KMS-11 (cell line): ENCODE measurements around the gene ARSD.
"Not testable (repeated sequence)": the region's sequence is repeated elsewhere in the genome, so short reads cannot be mapped to it uniquely, and the experiment has no call there.

ENCODE experiments used
- H2AFZ ChIP-seq: fragments of 200-600 bp; sonication (generic); 2 replicates; pipeline ENCODE4 v1.6.1; 2016; ENCODE audit warnings: antibody characterized with exemption, mixed run types, low read depth
- H3K27ac ChIP-seq: fragments of 200-600 bp; sonication (generic); 2 replicates; pipeline ENCODE4 v1.6.1; 2016; ENCODE audit warnings: mild to moderate bottlenecking, mixed run types
- H3K27me3 ChIP-seq: fragments of 200-600 bp; sonication (generic); 2 replicates; pipeline ENCODE4 v1.6.1; 2017; ENCODE audit warnings: mild to moderate bottlenecking, low read depth, mixed run types, moderate library complexity; ENCODE audit not compliant: insufficient read depth
- H3K36me3 ChIP-seq: fragments of 200-600 bp; sonication (generic); 2 replicates; pipeline ENCODE4 v1.6.1; 2017; ENCODE audit warnings: mild to moderate bottlenecking, mixed run types; ENCODE audit not compliant: insufficient read depth
- H3K4me1 ChIP-seq: fragments of 200-600 bp; sonication (generic); 2 replicates; pipeline ENCODE4 v1.6.1; 2016; ENCODE audit warnings: mild to moderate bottlenecking, low read depth, mixed run types; ENCODE audit not compliant: poor library complexity, severe bottlenecking
- H3K4me2 ChIP-seq: fragments of 200-600 bp; sonication (generic); 2 replicates; pipeline ENCODE4 v1.7.0; 2016; ENCODE audit warnings: mild to moderate bottlenecking, mixed run types
- H3K4me3 ChIP-seq: fragments of 200-600 bp; sonication (generic); IDR thresholded peaks from 2 replicates; pipeline ENCODE4 v1.6.1; 2017; ENCODE audit warnings: low read depth, low read length, mixed read lengths; ENCODE audit not compliant: insufficient read depth
- H3K79me2 ChIP-seq: fragments of 200-600 bp; sonication (generic); 2 replicates; pipeline ENCODE4 v1.6.1; 2016; ENCODE audit warnings: low read depth, mixed run types; ENCODE audit not compliant: insufficient read depth
- H3K9ac ChIP-seq: fragments of 200-600 bp; sonication (generic); 2 replicates; pipeline ENCODE4 v1.6.1; 2016; ENCODE audit warnings: mild to moderate bottlenecking, mixed run types
- H4K20me1 ChIP-seq: fragments of 200-600 bp; sonication (generic); 2 replicates; pipeline ENCODE4 v1.6.1; 2016; ENCODE audit warnings: mild to moderate bottlenecking, mixed run types; ENCODE audit not compliant: insufficient read depth
- TF ChIP-seq, protein P1 (sequence below): fragments of 200-600 bp; sonication (generic); conservative IDR thresholded peaks from 2 replicates; pipeline ENCODE4 v1.6.1; 2017; ENCODE audit warnings: low read depth, mild to moderate bottlenecking, antibody characterized with exemption, low read length, moderate library complexity, mixed read lengths

ARSD gene, protein sequence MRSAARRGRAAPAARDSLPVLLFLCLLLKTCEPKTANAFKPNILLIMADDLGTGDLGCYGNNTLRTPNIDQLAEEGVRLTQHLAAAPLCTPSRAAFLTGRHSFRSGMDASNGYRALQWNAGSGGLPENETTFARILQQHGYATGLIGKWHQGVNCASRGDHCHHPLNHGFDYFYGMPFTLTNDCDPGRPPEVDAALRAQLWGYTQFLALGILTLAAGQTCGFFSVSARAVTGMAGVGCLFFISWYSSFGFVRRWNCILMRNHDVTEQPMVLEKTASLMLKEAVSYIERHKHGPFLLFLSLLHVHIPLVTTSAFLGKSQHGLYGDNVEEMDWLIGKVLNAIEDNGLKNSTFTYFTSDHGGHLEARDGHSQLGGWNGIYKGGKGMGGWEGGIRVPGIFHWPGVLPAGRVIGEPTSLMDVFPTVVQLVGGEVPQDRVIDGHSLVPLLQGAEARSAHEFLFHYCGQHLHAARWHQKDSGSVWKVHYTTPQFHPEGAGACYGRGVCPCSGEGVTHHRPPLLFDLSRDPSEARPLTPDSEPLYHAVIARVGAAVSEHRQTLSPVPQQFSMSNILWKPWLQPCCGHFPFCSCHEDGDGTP

DNA sequence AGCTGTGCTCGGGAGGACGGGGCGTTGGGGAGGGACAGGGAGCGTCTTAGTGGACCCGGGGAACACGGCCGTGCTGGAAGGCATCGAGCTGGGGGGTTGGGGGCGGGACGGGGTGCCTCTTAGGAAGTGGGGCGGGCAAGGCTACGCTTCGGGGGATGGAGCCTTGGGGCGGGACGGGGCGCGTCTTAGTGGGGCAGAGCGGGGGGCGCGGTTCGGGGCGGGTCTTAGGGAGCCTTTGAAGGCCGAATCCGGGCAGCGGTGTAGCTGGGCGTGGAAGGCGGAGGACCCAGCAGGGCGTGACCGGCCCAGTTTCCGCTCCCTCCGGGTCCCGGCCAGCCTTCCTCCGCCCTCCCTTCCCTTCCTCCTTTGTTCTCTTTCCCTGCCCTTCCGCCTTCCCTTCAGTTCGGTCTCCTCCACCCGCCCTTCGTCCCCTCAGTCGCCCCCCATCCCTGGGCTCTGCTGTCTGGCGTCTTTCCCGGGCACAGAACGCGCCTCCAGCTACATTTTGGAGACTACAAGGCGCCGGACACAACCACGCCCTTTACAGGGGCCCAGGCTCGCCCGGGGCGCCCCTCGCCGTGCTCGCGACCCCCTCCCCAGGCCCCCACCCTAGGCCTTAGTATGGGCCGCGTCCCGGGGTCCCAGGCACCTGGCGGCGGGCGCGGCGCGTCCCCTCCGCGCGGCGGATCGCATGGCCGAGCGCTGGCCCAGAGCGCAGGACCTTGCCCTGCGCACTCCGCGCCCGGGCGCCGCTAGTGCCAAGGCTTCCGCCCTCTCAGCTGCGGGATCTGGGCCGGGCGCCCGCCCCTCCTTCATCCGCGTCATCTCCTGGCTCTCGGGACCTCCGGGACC is at the start of gene ARSD:
TSS of gene ARSD (minus strand) at position 757 of the 852 bp plus-strand sequence. CDS start at position 693, 64 bp downstream.
- Histone ChIP-seq H3K4me3 (no peak within 1 kb of the TSS), H4K20me1 (no peaks in the 10 kb centered on the region), H3K9ac (no peak within 1 kb of the TSS), H3K36me3 (no peaks in the 10 kb centered on the region), H3K4me2 (no peak within 1 kb of the TSS), H3K4me1 (no peaks in the 10 kb centered on the region), H2AFZ (no peak within 1 kb of the TSS), H3K27me3 (no peaks in the 10 kb centered on the region), H3K79me2 (no peaks in the 10 kb centered on the region), H3K27ac (no peak within 1 kb of the TSS)
- TF ChIP-seq, protein P1, sequence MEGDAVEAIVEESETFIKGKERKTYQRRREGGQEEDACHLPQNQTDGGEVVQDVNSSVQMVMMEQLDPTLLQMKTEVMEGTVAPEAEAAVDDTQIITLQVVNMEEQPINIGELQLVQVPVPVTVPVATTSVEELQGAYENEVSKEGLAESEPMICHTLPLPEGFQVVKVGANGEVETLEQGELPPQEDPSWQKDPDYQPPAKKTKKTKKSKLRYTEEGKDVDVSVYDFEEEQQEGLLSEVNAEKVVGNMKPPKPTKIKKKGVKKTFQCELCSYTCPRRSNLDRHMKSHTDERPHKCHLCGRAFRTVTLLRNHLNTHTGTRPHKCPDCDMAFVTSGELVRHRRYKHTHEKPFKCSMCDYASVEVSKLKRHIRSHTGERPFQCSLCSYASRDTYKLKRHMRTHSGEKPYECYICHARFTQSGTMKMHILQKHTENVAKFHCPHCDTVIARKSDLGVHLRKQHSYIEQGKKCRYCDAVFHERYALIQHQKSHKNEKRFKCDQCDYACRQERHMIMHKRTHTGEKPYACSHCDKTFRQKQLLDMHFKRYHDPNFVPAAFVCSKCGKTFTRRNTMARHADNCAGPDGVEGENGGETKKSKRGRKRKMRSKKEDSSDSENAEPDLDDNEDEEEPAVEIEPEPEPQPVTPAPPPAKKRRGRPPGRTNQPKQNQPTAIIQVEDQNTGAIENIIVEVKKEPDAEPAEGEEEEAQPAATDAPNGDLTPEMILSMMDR: no peak

DNA sequence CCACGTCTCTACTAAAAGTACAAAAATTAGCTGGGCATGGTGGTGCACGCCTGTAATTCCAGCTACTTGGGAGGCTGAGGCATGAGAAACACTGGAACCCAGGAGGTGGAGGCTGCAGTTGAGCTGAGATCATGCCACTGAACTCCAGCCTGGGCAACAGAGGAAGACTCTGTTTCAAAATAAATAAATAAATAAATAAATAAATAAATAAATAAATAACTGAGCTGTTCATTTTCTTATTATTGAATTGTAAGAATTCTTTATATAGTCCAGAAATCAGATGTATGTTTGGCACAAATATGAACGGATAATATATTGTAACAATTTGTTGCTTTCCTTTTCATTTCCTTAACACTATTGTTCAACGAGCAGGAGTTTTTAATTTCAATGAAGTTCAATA is 49.5 kb upstream of the ARSD start:
- not testable (repeated sequence) for H4K20me1 ChIP-seq, H2AFZ ChIP-seq, H3K4me1 ChIP-seq, H3K27ac ChIP-seq, H3K4me2 ChIP-seq, H3K4me3 ChIP-seq, H3K79me2 ChIP-seq, H3K27me3 ChIP-seq, H3K36me3 ChIP-seq, H3K9ac ChIP-seq

DNA sequence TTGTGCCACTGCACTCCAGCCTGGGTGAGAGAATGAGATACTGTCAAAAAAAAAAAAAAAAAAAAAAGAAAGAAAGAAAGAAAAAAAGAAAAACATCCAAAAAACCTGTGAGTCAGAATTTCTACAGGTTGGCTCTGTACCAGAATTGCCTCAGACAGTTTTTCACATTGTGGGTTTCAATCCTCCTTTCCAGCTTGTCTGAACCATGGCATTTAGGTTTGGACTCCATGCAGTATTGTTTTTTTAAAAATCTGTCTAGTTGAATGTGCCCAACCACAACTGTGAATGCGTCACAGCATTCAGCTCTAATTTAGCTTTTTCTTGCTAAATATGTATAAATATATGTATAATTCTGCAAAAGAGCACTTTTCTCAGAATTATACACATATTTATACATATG is 45.8 kb upstream of the ARSD start:
- Histone ChIP-seq H3K4me2 (no peak overlapping the region), H3K36me3 (no peaks in the 10 kb centered on the region), H4K20me1 (no peaks in the 10 kb centered on the region), H2AFZ (no peak overlapping the region), H3K79me2 (no peaks in the 10 kb centered on the region), H3K9ac (no peak overlapping the region), H3K4me3 (no peak overlapping the region), H3K27me3 (no peaks in the 10 kb centered on the region), H3K27ac (no peak overlapping the region), H3K4me1 (no peaks in the 10 kb centered on the region)
- TF ChIP-seq, protein P1: no peak

DNA sequence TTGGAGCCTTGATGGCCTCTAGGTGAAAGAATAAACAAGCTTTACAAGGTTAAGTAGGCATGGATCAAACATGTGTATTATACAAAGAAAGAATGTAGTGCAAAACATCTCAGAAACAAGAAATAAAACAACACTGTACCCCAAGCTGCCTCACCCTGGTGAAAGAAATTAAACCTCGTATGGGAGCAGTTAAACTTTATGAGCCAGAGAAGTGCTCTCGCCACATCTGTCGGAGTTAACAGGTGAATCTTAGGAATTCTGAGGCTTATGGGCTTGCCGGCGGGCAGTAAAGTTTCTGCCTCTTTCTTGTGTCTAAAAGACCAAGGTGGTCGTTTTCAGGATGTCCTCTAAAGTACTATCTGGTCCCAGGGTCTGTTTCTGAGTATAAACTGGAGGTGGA is 43.3 kb upstream of the ARSD start:
- Histone ChIP-seq H3K36me3 (no peaks in the 10 kb centered on the region), H3K4me1 (no peaks in the 10 kb centered on the region), H3K27me3 (no peaks in the 10 kb centered on the region), H3K4me3 (no peak overlapping the region), H3K9ac (no peak overlapping the region), H2AFZ (no peak overlapping the region), H3K27ac (no peak overlapping the region), H3K4me2 (no peak overlapping the region), H3K79me2 (no peaks in the 10 kb centered on the region), H4K20me1 (no peaks in the 10 kb centered on the region)
- TF ChIP-seq, protein P1: no peak
